Measurements from ENCODE around the gene HSP90AB1. TPM values are rescaled to one million over a fixed set of nuclear protein-coding genes. Genes with fewer than 3 reads are reported as not detected.

Gene HSP90AB1
- total and polyA plus RNA-seq, 2 of the 8 experiments (the other 6 are each of a cell fraction or from before 2014, with no cell fraction given) = 1,564 to 2,297 TPM

DNA sequence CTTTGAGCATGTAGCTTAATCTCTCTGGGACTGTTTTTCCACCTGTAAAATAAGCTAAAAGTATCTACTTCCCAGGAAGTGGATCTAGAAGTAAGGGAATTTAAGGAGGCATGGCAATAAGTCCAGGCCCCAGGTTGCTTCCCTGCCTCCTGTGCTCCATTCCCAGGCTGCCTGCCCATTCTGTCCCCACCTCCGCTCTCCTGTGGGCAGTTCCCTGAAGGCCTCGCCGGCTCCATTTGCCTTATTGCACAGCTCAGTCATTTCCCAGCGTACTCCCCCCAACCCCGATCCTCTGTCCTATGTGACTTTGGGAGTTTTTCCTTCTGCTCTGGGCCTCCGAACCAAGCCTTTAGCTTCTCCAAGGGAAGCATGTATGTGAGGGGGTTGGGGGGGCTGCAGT is 18.9 kb upstream of the HSP90AB1 start:
- Histone ChIP-seq H4K5ac (ENCODE audit: insufficient read length, low read depth, low read length) (no peak overlapping the region), H4K91ac (replicated peaks; ENCODE audit: insufficient read length, low read length) (no peak overlapping the region), H2AFZ (ENCODE audit: low read length) (no peak overlapping the region), H3K27ac (ENCODE audit: low read depth, low read length) (no peak overlapping the region), H3K14ac (ENCODE audit: insufficient read length) (no peak overlapping the region), H3K4ac (replicated peaks; ENCODE audit: insufficient read length, low read depth, low read length) (no peak overlapping the region), H2BK5ac (ENCODE audit: low read depth, low read length) (no peak overlapping the region), H2BK120ac (replicated peaks; ENCODE audit: low read depth, low read length) (no peak overlapping the region), H3K56ac (replicated peaks; ENCODE audit: insufficient read length, low read depth, low read length) (no peak overlapping the region), H3K4me3 (ENCODE audit: extremely low read depth in 1 of 4, insufficient read depth in 2 of 4, low read depth in 3 of 4, low read length in 4 of 4) (no peak overlapping the region), H3K79me2 (ENCODE audit: control insufficient read depth in 1 of 2, insufficient read depth in 2 of 2, low read length in 2 of 2) (peaks cover 10 to 48% of the 10 kb centered on the region in 2 experiments; a peak in 3 of 4 replicates), H4K20me1 (replicated peaks in 1 of 2; ENCODE audit: control insufficient read depth in 1 of 2, insufficient read depth in 2 of 2, low read length in 2 of 2) (peaks cover 30 to 45% of the 10 kb centered on the region in 2 experiments), H3K4me1 (replicated peaks in 1 of 4; ENCODE audit: control insufficient read depth in 3 of 4, insufficient read depth in 4 of 4, low read length in 3 of 4) (peaks cover 9 to 28% (median 23%) of the 10 kb centered on the region in 4 experiments), H2BK20ac (ENCODE audit: low read length) (no peak overlapping the region), H3K4me2 (ENCODE audit: insufficient read depth in 1 of 2, low read depth in 2 of 2, low read length in 2 of 2) (no peak overlapping the region), H2BK15ac (ENCODE audit: low read length) (no peak overlapping the region), H3K27me3 (replicated peaks in 1 of 4; ENCODE audit: control insufficient read depth in 3 of 4, extremely low read depth in 1 of 4, insufficient read depth in 3 of 4, low read length in 3 of 4) (no peaks in the 10 kb centered on the region), H3K9me3 (ENCODE audit: insufficient read depth in 2 of 2, low read depth in 1 of 2, low read length in 1 of 2) (no peaks in the 10 kb centered on the region), H3K23ac (ENCODE audit: insufficient read length) (no peak overlapping the region), H3K79me1 (ENCODE audit: low read depth, low read length) (peaks cover 29% of the 10 kb centered on the region), H3K18ac (ENCODE audit: extremely low read depth, low read length) (no peak overlapping the region), H3K9ac (replicated peaks in 1 of 4; ENCODE audit: extremely low read depth in 1 of 4, low read depth in 3 of 4, low read length in 3 of 4) (no peak overlapping the region; a peak in 1 of 7 replicates), H3K23me2 (ENCODE audit: low read depth, low read length) (peaks cover 12% of the 10 kb centered on the region), H2BK12ac (ENCODE audit: low read depth, low read length) (no peak overlapping the region), H4K8ac (ENCODE audit: extremely low read depth, insufficient read depth, low read length) (no peak overlapping the region; the same call in 1 of the 2 replicates), H3K36me3 (ENCODE audit: control insufficient read depth in 2 of 4, insufficient read depth in 4 of 4, low read length in 3 of 4) (peaks cover 24 to 48% (median 40%) of the 10 kb centered on the region in 4 experiments), H2AK5ac (ENCODE audit: low read depth, low read length) (no peak overlapping the region)
- FAIRE-seq (no peak), DNase-seq (ENCODE audit: low read depth in 1 of 2, low spot score in 2 of 2) (no peak)
- WGBS, 2 experiments (ENCODE audit: extremely low coverage in 1 of 2, insufficient coverage in 1 of 2, insufficient read length in 1 of 2, insufficient replicate concordance in 2 of 2, low coverage in 1 of 2, low lambda C conversion rate in 2 of 2, missing lambda C conversion rate in 1 of 2) = 90% methylated on average over 6 of the region's 6 CpGs; no CpG with 5 or more reads in 1 of the 2 experiments
- TF ChIP-seq HDAC6 (IDR thresholded peaks at IDR 0.05; ENCODE audit: low read depth, low read length) = no peak
- TF ChIP-seq, protein P1, sequence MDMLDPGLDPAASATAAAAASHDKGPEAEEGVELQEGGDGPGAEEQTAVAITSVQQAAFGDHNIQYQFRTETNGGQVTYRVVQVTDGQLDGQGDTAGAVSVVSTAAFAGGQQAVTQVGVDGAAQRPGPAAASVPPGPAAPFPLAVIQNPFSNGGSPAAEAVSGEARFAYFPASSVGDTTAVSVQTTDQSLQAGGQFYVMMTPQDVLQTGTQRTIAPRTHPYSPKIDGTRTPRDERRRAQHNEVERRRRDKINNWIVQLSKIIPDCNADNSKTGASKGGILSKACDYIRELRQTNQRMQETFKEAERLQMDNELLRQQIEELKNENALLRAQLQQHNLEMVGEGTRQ (IDR thresholded peaks at IDR 0.05; ENCODE audit: low read length) = no peak
- TF ChIP-seq RBBP5 (IDR thresholded peaks at IDR 0.05; ENCODE audit: borderline replicate concordance, low read depth, low read length) = no peak
- no peak for TF ChIP-seq GABPA (IDR thresholded peaks at IDR 0.05; ENCODE audit: borderline replicate concordance, insufficient read depth, low read length)
- TF ChIP-seq RFX5 (IDR thresholded peaks at IDR 0.05; ENCODE audit: borderline replicate concordance, low read depth, low read length) = no peak
- POLR2A ChIA-PET (ENCODE audit: partially characterized antibody) = interaction anchor here (1.1 to 21.0 kb wide), 10 partner anchors 8 to 75 kb away, joined by 3 to 477 read pairs (median 6); partner anchors contain the start of genes HSP90AB1 and SLC35B2
- CTCF ChIA-PET (ENCODE audit: partially characterized antibody) = interaction anchor here (0.8 to 19.4 kb wide), 16 partner anchors 8 to 132 kb away, joined by 3 to 287 read pairs (median 4); partner anchors contain the start of gene SLC35B2
